ENCODE data around the gene GNMT.

GNMT gene

DNA sequence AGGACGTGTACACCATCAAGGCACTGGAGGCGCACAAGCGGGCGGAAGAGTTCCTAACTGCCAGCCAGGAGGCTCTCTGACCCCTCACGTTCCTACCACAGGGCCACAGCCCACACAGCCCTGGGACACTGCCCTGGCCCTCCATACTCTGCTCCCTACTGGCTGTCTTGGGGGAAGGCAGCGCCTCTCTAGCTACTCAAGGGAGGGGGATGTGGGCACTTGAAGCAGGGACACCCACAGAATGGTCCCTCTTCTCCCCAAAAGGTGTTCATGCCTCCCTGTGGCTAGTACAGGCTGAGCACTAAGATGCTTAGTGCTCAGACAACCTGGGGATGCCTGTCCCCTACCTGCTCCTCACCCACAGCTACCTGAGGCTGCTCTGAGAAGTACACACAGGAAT, 50.7 kb downstream of the GNMT start:
- no peak for TF ChIP-seq EZH2phosphoT487 (IDR thresholded peaks at IDR 0.05; ENCODE audit: borderline replicate concordance, low read length)
- TF ChIP-seq, protein P1, sequence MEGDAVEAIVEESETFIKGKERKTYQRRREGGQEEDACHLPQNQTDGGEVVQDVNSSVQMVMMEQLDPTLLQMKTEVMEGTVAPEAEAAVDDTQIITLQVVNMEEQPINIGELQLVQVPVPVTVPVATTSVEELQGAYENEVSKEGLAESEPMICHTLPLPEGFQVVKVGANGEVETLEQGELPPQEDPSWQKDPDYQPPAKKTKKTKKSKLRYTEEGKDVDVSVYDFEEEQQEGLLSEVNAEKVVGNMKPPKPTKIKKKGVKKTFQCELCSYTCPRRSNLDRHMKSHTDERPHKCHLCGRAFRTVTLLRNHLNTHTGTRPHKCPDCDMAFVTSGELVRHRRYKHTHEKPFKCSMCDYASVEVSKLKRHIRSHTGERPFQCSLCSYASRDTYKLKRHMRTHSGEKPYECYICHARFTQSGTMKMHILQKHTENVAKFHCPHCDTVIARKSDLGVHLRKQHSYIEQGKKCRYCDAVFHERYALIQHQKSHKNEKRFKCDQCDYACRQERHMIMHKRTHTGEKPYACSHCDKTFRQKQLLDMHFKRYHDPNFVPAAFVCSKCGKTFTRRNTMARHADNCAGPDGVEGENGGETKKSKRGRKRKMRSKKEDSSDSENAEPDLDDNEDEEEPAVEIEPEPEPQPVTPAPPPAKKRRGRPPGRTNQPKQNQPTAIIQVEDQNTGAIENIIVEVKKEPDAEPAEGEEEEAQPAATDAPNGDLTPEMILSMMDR (IDR thresholded peaks at IDR 0.05; ENCODE audit: low read depth, low read length, poor library complexity, severe bottlenecking): no peak
- H3K4me2 ChIP-seq (ENCODE audit: low read length): no peak overlapping the region
- H4K20me1 ChIP-seq (ENCODE audit: control insufficient read depth, insufficient read depth, low read depth, low read length): no peaks in the 10 kb centered on the region
- H3K4me3 ChIP-seq (ENCODE audit: low read length): no peak overlapping the region
- H3K79me2 ChIP-seq (ENCODE audit: control insufficient read depth, low read length): peaks cover 40% of the 10 kb centered on the region
- H3K36me3 ChIP-seq (ENCODE audit: control insufficient read depth, low read length): peaks cover 61% of the 10 kb centered on the region
- H3K9me2 ChIP-seq (replicated peaks; ENCODE audit: control insufficient read depth, low read length): no peaks in the 10 kb centered on the region
- no peaks in the 10 kb centered on the region for H3F3A ChIP-seq (ENCODE audit: control insufficient read depth, insufficient read depth)
- H3K4me1 ChIP-seq (ENCODE audit: control insufficient read depth, low read length): peaks cover 33% of the 10 kb centered on the region
- no peaks in the 10 kb centered on the region for H3K27me3 ChIP-seq (ENCODE audit: control insufficient read depth, low read length)
- no peaks in the 10 kb centered on the region for H3K9me3 ChIP-seq (ENCODE audit: control insufficient read depth, insufficient read depth, low read length)
- H3K27ac ChIP-seq (ENCODE audit: low read depth, low read length): no peak overlapping the region

DNA sequence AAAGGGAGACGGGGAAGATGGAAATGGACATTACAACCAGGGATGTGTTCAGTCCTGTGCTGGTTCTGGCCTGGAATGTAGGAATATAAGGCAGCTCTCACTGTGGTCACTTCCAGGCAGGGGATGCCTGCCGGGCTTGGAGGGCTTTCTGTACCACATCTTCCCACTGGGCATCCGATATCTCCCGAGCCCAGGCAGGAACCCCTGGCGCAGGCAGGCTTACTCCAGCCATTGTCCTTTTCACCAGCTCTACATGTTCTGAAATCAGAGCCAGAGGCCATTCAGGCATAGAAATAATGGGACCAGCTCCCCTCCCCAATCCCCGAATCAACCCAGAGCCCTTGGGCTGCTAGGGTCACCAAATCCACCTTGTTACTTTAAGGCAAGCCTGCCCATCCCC, 51.8 kb downstream of the GNMT start:
- Histone ChIP-seq H3K4me2 (ENCODE audit: low read length) (peak overlapping the region; percentile 92), H3K9me2 (replicated peaks; ENCODE audit: control insufficient read depth, low read length) (no peaks in the 10 kb centered on the region), H3K4me1 (ENCODE audit: control insufficient read depth, low read length) (peaks cover 36% of the 10 kb centered on the region), H3K36me3 (ENCODE audit: control insufficient read depth, low read length) (peaks cover 62% of the 10 kb centered on the region), H3K79me2 (ENCODE audit: control insufficient read depth, low read length) (peaks cover 50% of the 10 kb centered on the region), H4K20me1 (ENCODE audit: control insufficient read depth, insufficient read depth, low read depth, low read length) (no peaks in the 10 kb centered on the region), H3F3A (ENCODE audit: control insufficient read depth, insufficient read depth) (no peaks in the 10 kb centered on the region), H3K9me3 (ENCODE audit: control insufficient read depth, insufficient read depth, low read length) (no peaks in the 10 kb centered on the region), H3K27ac (ENCODE audit: low read depth, low read length) (no peak overlapping the region), H3K4me3 (ENCODE audit: low read length) (peak overlapping the region; percentile 88), H3K27me3 (ENCODE audit: control insufficient read depth, low read length) (no peaks in the 10 kb centered on the region)
- TF ChIP-seq, protein P1 (IDR thresholded peaks at IDR 0.05; ENCODE audit: low read depth, low read length, poor library complexity, severe bottlenecking): no peak
- no peak for TF ChIP-seq EZH2phosphoT487 (IDR thresholded peaks at IDR 0.05; ENCODE audit: borderline replicate concordance, low read length)

- Histone ChIP-seq H3K4me2 (ENCODE audit: low read length) (peak overlapping the region; percentile 92), H3K79me2 (ENCODE audit: control insufficient read depth, low read length) (peaks cover 50% of the 10 kb centered on the region), H3K9me2 (replicated peaks; ENCODE audit: control insufficient read depth, low read length) (no peaks in the 10 kb centered on the region), H3K27ac (ENCODE audit: low read depth, low read length) (peak overlapping the region; percentile 35), H3K36me3 (ENCODE audit: control insufficient read depth, low read length) (peaks cover 62% of the 10 kb centered on the region), H3K4me1 (ENCODE audit: control insufficient read depth, low read length) (peaks cover 36% of the 10 kb centered on the region), H3K9me3 (ENCODE audit: control insufficient read depth, insufficient read depth, low read length) (no peaks in the 10 kb centered on the region), H3K4me3 (ENCODE audit: low read length) (peak overlapping the region; percentile 88), H4K20me1 (ENCODE audit: control insufficient read depth, insufficient read depth, low read depth, low read length) (no peaks in the 10 kb centered on the region), H3F3A (ENCODE audit: control insufficient read depth, insufficient read depth) (no peaks in the 10 kb centered on the region), H3K27me3 (ENCODE audit: control insufficient read depth, low read length) (no peaks in the 10 kb centered on the region)
- no peak for TF ChIP-seq EZH2phosphoT487 (IDR thresholded peaks at IDR 0.05; ENCODE audit: borderline replicate concordance, low read length)
- TF ChIP-seq, protein P1 (IDR thresholded peaks at IDR 0.05; ENCODE audit: low read depth, low read length, poor library complexity, severe bottlenecking): no peak
Observed at GRCh38 chr6:43013097-43013842, 52.7 kb downstream of the GNMT start.
